NCI-H1092 (cell line): ENCODE measurements around the gene SDC4.
A peak's percentile ranks its signal among the peaks of the same experiment; 100 is the strongest.

Experiments used
- DNase-seq: peaks from one replicate; lab custom pipeline; 2025; lab: John Stamatoyannopoulos, UW

Gene SDC4

DNA sequence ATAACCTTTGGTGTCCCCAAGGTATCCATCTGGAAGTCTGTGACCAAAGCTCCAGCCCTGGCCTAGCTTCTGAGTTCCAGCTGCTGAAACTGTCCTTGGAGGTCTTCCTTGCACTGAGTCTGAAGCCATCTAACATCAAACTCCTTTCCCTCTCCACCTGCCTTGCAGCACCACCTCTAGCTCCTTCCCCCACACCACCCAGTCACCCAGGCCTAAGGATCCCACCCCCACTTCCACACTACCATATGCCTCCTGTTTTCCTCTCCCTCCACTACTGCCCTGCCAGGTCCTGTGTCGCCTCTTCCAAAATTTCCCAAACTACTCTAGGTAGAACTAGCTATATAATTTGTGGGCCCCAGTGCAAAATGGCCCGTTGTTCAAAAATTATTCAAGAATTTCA, 29.3 kb downstream of the SDC4 start:
- DNase-seq = no peak

DNA sequence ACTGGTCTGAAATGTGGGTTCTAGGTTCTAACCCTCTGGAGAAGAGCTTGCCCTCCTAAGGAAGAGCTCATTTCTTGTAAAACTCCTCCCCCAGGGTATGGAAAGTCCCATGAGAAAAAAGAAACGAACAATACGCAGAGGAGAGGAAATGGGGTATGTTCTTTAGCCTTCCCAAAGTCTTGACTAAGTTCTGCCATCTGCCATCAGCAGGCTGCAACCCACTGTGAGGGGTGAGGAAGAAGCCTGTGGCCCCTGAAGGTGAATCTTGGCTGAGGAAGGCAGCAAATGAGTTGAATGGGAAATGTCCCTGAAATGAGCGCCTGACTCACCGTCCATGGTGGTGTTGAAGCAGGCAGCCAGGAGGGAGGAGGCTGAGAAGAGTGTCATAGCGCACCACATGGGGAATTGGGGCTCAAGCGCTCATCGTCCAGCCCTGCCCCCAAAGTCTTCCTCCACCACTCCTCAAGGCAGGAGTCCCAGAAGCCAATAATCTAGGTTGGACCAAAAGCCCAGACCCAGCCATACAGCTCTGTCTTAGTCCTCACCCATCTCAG, 29.8 kb downstream of the SDC4 start:
- DNase-seq = no peak

DNA sequence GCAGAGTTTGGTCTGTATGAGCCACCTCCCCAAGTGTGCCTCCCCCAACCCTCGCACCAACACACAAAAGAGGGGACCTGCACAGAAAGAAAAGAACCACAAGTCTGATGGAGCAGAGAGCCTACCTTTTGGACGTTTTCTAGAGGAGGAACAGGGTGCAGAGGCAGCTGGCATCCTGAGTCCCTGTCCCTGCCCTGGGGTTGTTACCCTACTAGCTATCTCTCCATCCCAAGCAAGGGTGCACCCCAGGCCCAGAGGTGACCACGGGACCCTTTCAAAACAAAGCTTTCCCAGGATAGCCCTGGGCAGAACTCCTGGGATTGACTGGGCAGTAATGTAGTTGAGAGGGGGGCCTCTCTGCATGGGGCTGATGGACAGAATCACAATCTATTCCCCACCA, 30.4 kb downstream of the SDC4 start:
- DNase-seq = no peak

DNA sequence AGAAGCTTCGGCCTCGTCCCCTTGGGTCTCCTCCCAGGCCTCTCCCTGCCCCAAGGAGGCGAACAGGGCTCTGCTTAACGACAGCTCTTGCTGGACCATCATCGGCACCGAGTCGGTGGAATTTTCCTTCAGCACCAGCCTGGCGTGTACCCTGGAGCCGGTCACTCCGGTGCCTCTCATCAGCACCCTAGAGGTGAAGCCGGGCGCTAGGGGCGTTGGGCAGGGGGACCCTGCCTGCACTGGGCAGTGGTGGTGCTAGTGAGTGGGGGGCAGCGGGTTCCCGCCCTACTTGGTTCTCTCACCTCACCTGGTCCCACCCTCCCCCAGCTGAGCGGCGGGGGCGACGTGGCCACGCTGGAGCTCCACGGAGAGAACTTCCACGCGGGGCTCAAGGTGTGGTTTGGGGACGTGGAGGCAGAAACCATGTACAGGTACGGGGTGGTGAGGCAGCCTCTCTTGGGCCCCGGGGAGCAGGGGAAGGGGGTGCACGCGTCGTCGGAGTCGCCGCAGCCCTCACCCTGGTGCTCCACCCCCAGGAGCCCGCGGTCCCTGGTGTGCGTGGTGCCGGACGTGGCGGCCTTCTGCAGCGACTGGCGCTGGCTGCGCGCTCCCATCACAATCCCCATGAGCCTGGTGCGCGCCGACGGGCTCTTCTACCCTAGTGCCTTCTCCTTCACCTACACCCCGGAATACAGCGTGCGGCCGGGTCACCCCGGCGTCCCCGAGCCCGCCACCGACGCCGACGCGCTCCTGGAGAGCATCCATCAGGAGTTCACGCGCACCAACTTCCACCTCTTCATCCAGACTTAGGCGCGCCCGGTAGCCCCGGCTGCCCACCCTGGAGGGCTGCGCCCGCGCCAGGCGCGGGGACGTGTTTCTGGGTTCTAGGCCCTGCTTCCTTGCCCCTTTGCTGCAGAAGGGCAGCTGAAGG, 31.8 kb downstream of the SDC4 start:
- DNase-seq = no peak

DNA sequence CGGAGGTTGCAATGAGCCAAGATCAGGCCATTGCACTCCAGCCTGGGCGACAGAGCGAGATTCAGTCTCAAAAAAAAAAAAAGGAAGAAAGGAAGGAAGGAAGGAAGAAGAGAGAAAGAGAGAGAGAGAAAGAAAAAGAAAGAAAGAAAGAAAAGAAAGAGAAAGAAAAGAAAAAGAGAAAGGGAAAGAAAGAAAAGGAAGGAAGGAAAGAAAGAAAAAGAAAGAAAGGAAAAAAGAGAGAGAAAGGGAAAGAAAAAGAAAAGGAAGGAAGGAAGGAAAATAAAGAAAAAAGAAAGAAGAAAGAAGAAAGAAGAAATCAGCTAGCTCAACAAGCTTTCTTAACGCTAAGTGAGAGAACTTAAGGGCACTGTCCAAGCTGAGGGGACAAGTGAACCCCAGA, 32.6 kb downstream of the SDC4 start:
- DNase-seq = no peak

DNA sequence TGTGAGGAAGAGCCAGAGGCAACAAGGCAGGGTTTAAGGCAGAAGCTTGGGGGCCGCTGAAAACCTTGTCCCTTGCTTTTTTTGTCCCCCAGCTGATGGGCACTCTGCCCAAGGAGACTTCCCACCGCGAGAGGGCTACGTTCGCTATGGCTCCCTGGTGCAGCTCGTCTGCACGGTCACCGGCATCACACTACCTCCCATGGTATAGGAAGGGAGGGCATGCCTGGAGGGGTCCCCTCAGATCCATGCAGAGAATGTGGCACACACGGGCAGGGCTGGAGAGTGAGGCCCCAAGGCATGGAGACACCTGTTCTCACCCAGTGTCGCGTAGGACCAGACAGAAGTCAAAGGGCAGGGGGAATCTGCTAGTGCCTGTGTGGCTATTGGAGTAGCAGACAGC, 34.3 kb downstream of the SDC4 start:
- DNase-seq = no peak

DNA sequence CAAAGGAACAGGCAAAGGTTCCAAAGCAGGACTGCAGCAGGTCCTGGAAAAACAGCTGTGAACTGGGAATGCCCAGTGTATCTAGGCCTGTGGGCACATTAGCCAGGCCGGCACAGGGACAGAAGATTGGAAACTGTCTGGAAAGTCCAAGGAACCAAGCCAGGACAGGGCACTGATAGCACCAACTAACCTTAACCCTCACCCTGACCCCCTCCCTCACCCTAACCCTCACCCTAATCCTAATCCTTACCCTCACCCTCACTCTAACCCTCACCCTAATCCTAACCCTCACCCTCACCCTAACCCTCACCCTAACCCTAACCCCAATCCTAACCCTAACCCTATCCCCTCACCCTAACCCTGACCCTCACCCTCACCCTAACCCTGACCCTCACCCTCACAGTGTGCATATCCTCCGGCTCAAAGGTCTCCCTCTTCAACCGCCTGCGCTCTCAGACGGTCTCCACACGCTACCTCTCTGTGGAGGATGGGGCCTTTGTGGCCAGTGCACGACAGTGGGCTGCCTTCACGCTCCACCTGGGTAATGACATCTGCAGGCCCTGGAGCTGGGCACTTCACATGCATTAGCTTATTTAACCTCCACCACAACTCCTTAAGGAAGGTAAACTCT, 35.0 kb downstream of the SDC4 start:
- no peak for DNase-seq

DNA sequence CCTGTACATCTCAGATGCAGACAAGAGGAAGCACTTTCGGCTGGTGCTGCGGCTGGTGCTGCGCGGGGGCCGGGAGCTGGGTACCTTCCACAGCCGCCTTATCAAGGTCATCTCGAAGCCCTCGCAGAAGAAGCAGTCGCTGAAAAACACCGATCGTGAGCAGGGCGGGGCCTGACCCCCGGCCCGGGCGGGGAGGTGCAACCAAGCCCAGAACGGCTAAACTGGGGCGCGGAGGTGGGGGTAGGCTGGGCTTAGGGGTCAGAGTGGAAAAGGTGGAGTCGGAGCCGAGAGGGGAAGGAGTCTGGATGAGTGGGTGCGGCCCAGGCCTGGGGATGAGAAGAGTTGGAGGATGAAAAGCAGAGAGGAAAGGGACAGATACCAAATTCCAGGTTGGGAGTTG, 36.0 kb downstream of the SDC4 start:
- no peak for DNase-seq

DNA sequence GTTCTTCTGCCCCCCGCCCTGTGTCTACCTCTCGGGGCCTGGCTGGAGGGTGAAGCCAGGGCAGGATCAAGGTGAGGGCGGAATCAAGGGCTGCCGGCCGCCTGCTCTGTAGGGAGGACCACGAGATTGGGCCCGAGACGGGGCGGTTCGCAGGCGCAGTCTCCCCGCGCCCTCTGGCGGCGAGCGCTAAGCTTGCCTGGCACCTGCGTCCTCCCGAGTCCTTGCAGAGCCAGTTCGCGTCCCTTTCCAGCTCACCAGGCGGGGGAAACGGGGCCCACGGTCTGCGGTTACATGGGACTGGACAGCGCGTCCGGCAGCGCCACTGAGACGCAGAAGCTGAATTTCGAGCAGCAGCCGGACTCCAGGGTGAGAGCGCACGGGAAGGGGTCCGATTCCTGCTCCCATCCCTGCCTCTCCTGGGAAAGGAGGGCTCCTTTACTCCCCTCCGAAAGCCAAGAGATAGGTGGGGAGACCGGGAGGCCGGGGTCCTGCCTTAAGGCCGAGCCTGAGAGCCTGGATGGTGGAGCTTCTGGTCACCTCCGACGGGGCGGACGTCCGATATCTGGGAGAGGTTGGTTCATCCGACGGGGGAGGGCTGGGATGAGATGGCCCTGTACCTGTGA, 36.5 kb downstream of the SDC4 start:
- peak; percentile 32 for DNase-seq

DNA sequence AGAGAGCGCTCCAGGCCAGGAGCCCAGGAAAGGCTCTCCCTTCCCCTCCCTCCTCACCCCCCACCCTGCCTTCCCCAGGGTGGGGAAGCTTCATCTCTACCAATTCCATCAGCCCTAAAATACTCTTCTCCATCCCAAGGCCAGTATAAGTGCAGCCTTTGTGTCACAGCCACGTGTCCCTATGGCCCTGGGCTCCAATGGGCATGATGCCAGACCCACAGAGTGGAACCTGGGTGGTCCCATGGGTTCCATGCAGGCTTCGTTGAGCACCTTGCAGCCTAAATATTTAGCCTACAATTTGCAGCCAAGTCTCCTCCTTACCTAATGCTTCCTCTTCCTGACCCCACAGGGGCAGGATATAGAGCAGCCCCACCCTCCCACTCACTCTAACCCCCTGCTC, 39.1 kb downstream of the SDC4 start:
- no peak for DNase-seq

DNA sequence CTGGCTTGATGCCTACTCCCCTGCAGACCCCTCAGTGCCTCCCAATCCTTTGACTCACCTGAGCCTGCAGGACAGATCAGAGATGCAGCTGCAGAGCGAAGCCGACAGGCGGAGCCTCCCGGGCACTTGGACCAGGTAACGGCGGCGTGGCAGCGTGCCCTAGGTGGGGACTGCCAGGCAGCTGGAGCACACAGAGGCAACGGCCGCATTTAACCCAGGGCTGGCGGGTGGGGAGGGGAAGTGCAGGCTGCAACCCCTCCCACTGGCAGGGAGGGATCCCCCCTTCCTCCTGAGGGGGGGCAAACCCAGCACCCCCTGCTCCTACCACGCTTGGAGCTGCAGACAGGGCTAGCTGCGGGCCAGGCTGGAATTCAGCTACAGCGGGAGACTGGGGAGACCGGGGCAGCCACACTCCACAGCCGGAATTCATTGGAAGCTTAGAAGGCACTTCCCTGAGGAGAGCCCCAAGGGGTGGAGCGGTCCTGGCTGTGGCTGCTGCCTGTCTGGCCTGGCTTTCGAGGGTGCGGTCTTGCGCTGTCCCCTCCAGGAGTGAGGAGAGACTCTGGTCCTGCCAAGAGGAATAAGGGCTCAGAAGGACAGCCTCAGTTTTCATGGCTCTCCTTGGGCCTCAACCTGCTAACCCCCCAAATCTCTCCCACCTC, 40.0 kb downstream of the SDC4 start, which contains the start of gene MATN4:
Gene MATN4, minus strand, starts transcription at position 183 of the 662 bp plus-strand sequence. CDS start 2,717 bp downstream, outside the sequence.
- DNase-seq = no peak

DNA sequence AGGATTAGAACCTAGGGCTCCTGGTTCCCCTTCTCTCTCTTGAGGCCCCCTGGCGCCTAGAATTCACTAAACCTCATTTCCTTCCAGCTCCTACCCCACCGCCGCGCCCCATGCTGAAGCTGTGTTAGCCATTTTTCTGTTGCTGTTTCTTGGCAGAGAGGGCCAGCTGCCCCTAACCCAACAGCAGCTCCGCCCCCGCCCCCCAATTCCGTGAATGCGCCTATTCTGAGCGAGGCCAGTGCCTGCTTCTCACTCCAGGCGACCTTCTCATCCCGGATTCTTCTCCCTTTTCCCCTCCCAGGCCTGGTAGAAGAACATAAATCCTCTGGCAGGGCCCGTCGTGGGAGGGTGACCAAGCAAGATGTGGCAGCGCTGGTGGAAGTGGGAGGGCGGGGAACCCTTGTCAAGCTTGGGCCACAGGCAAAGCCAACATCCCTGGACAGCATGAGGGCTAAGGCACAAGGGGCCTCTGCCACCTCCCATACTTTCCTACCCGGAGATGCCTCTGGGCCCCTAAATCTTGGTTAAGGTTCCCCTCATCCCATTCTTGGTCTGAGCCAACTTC, 41.1 kb downstream of the SDC4 start:
- DNase-seq = no peak

DNA sequence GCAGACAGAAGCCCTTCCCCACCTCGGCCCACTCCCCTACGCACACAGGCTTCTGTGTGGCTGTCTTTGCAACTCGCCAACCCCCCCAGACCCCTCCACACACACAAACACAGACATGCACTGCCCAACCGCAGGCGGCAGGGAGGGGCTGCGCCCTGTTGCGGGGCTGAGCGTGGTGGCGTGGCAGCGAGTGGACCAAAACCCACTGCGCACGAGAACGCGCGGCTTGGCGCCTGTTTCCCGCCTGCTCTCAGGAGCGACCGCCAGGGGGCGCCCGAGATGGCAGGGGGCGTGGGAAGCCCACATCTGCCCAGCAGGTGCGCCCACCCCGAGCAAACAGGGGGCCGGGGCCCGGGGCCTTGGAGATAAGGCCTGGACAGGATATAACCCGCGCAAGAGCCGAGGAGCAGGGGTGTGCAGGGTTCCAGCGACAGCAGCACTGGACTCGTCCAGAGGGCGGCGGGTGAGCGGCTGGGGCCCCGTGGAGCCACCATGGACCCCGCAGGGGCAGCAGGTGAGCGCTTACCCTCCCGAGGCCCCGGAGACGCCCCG, 41.7 kb downstream of the SDC4 start, which contains the start of gene RBPJL:
Gene RBPJL, plus strand, starts transcription at position 410 of the 552 bp plus-strand sequence. Its CDS starts 83 bp downstream, at position 493.
- no peak for DNase-seq

DNA sequence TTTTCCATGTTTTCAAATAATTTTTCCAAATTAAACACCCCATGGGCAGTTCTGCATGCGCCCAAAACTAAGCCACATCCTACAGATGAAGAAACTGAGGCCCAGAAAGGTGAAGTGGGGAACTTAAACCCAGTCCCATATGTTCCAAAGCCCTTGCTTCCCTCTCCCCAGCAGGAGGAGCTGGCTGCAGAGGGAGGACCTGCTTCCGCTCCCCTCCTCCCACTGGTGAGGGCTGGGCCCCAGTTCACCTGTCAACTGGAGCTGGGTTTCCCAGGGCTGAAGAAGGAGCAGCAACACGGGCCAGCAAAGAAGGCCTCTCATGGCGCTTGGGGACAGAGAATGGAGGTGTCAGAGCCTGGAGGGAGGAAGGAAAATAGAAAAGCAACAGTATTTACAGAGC, 43.0 kb downstream of the SDC4 start:
- DNase-seq = no peak

DNA sequence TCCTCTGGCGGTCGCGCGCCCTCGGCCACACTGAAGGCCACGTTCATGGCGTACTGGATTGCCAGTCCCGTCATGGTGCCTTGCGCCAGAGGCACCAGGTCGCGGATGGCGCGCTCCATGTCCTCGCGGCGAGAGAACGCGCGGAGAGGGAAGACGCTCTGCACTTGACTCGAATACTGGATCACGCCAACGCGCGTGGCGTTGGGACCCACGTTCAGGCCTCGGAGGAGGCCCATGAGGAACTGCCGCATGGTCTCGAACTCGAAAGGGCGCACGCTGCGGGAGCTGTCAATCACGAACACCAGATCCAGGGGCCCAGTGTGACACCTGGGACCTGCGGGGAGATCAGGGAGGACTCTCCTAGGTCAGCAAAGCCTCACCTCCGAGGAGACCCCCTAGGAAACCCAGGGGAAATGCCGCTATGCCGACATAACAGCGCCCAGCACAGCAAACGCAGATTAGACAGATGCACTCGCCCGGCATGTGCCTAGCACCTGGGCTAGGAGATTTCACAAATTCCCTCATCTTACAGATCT, 43.7 kb downstream of the SDC4 start:
- DNase-seq = no peak

DNA sequence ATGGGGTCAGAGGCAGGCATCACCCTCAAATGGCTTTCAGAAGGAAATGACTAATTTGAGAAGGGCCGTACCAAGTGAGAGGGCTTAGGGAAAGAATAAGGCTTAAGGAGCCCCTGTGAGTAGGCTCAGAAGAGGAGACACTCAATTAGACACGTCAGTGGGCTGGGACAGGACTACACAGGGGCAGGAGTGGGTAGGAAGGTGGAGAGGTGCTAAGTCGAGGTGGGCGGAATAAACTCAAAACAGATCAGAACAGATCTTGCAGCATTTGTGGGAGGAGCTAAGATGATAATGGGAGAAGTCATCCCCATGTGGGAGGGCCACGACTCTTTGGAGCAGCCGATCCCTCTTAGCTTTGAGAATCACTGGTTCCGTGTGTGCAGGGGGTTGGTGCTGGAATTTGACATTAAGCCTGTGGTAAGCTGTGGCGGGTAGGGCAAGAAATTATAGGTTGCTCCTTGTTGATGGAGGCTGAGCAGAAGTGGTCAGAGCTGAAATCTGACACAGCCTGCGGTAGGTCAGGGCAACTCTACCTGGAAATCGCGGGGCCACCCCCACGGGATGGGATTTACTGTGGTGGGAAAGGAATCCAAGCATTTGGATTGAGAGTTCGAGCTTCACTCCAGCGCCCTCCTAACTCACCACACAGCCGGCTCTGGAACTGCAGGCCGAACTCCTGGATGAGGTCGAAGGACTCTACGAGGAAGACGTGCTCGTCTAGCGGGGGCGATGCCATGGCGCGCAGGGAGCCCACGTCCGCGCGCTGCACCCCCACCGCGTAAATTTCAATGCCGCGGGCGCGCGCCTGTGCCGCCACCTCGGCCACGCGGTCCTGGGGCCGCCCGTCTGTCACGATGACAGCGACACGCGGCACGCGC, 44.4 kb downstream of the SDC4 start:
- DNase-seq = no peak

DNA sequence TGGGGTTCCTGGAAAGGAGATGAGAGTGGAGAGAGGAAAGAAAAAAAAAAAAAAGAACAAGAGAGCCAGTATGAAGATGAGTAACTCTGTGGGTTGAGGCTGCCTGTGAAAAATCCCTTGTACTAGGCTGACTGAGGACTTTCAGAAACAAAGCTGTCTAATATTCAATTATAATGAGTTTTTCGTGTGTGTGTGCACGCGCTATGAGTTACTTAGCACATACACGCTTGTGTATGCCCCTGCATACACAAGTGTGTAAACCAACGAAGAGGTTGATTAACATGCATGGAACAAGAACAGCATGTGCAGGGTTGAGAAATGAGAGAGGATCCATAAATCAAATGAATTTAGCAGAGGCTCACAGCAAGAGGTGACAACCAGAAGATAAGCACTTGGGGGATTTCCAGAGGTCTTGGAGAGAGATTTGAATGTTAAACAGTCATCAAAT, 46.4 kb downstream of the SDC4 start:
- no peak for DNase-seq

DNA sequence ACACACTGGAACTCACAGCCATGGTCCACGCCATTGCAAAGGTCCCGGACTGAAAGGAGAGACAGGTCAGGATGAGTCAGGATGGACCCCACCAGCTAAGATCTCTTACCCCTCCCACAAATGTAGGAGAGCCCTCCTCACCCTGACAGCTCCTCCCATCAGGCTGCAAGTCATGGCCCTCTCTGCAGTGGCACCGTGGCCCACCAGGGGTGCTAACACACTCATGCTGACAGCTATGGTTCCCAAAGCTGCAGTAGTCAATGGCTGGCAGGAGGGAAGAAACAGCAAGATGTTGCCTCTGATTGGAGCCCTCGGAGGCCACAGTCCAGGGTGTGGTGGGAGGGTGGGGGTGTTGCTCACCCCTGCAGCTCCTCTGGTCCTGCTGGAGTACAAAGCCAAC, 47.3 kb downstream of the SDC4 start:
- no peak for DNase-seq

DNA sequence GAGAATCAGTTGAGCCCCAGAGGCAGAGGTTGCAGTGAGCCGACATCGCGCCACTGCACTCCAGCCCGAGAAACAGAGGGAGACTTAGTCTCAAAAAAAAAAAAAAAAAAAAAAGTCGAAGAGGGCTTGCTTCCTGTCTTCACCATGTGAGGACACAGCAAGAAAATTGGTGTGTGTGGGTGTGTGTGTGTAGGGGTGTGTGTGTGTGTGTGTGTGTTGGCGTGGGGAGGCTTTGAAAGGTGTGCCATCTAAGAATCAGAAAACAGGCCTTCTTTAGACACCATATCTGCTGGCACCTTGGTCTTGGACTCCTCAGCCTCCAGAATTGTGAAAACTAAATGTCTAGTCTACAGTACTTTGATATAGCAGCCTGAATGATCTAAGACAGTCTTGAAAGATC, 48.4 kb downstream of the SDC4 start:
- no peak for DNase-seq
